Measurements from ENCODE around the gene BABAM2. TPM values are rescaled to one million over a fixed set of nuclear protein-coding genes. Genes with fewer than 3 reads are reported as not detected.

BABAM2 gene
- total RNA-seq, 1 experiment from 2014 or later: 16.3 TPM

DNA sequence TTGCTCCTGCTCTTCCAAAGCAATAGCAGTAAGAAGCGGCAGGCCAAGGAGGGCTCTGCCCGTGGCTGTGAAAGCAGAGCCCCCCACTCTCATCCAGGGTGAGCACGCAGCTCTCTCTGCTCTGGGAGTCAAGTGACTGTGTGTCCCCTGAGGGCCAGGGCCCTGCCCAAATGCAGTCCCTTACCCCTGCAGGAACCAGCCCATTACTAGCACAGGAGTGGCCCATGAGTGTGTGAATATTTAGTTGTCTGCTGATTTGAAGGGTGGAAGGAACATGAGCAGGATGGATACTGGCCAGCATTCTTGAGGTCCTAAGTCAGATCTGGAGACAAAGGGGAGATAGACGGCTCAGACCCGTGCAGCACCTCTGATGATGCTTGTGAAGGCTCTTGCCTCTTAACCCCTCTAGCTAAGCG, 432.5 kb downstream of the BABAM2 start:
- Histone ChIP-seq H4K20me1 (ENCODE audit: low read length) (no peaks in the 10 kb centered on the region), H2AFZ (ENCODE audit: low read length) (no peak overlapping the region), H3K4me1 (ENCODE audit: insufficient read depth, low read length) (peaks cover 6% of the 10 kb centered on the region; the same call in 1 of the 2 replicates), H3F3A (ENCODE audit: low read length, unreplicated experiment) (no peaks in the 10 kb centered on the region), H3K9ac (ENCODE audit: low read length) (no peak overlapping the region), H3K36me3 (ENCODE audit: low read depth, low read length) (no peaks in the 10 kb centered on the region), H3K9me2 (replicated peaks; ENCODE audit: low read length) (no peaks in the 10 kb centered on the region), H3K27ac (ENCODE audit: low read length) (no peak overlapping the region), H3K4me2 (ENCODE audit: low read length) (no peak overlapping the region), H3K4me3 (ENCODE audit: low read length) (no peak overlapping the region), H3K79me2 (ENCODE audit: low read length) (no peaks in the 10 kb centered on the region), H3K9me3 (ENCODE audit: low read length) (no peaks in the 10 kb centered on the region), H3K27me3 (ENCODE audit: low read length) (no peaks in the 10 kb centered on the region)
- intact Hi-C loops (cut with micrococcal nuclease): no loop called here
- TF ChIP-seq, protein P1, sequence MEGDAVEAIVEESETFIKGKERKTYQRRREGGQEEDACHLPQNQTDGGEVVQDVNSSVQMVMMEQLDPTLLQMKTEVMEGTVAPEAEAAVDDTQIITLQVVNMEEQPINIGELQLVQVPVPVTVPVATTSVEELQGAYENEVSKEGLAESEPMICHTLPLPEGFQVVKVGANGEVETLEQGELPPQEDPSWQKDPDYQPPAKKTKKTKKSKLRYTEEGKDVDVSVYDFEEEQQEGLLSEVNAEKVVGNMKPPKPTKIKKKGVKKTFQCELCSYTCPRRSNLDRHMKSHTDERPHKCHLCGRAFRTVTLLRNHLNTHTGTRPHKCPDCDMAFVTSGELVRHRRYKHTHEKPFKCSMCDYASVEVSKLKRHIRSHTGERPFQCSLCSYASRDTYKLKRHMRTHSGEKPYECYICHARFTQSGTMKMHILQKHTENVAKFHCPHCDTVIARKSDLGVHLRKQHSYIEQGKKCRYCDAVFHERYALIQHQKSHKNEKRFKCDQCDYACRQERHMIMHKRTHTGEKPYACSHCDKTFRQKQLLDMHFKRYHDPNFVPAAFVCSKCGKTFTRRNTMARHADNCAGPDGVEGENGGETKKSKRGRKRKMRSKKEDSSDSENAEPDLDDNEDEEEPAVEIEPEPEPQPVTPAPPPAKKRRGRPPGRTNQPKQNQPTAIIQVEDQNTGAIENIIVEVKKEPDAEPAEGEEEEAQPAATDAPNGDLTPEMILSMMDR (conservative IDR thresholded peaks at IDR 0.05; ENCODE audit: low read depth, low read length): no peak
- TF ChIP-seq EZH2phosphoT487 (IDR thresholded peaks at IDR 0.05; ENCODE audit: borderline replicate concordance, low read length) (no peak), EZH2 (IDR thresholded peaks at IDR 0.05; ENCODE audit: low read length, unreplicated experiment) (no peak)
- ATAC-seq (no peak), DNase-seq (no peak)
- CTCF ChIA-PET: no interaction called here
- POLR2A ChIA-PET (ENCODE audit: unreplicated experiment): no interaction called here
- BruUV-seq (replicated peaks): no TSS peak

DNA sequence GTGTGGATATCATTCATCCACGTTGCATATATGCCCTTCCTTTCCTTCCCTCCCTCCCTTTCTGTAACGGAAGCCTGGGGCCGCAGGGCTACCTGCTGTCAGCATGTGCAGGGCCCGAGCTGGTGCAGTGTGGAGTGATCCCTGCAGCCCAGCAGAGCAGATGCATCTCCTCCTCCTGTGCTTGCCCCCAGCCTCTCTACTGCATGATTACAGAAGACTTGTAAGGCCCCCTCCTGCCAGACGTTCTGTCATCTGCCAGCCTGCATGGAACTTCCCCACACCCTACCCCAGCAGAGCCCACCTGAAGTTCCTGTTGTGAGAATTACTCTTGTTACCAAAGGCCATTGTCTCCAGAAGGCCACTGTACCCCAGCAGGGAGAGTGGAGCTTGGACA, 434.6 kb downstream of the BABAM2 start:
- Histone ChIP-seq H3F3A (ENCODE audit: low read length, unreplicated experiment) (no peaks in the 10 kb centered on the region), H2AFZ (ENCODE audit: low read length) (no peak overlapping the region), H3K79me2 (ENCODE audit: low read length) (no peaks in the 10 kb centered on the region), H3K9me3 (ENCODE audit: low read length) (no peaks in the 10 kb centered on the region), H3K4me3 (ENCODE audit: low read length) (no peak overlapping the region), H3K4me2 (ENCODE audit: low read length) (no peak overlapping the region), H3K27ac (ENCODE audit: low read length) (no peak overlapping the region), H3K36me3 (ENCODE audit: low read depth, low read length) (no peaks in the 10 kb centered on the region), H4K20me1 (ENCODE audit: low read length) (no peaks in the 10 kb centered on the region), H3K9ac (ENCODE audit: low read length) (no peak overlapping the region), H3K9me2 (replicated peaks; ENCODE audit: low read length) (no peaks in the 10 kb centered on the region), H3K27me3 (ENCODE audit: low read length) (no peaks in the 10 kb centered on the region), H3K4me1 (ENCODE audit: insufficient read depth, low read length) (no peaks in the 10 kb centered on the region)
- no TSS peak for BruUV-seq (replicated peaks)
- CTCF ChIA-PET: no interaction called here
- no peak for ATAC-seq
- no peak for DNase-seq
- POLR2A ChIA-PET (ENCODE audit: unreplicated experiment): no interaction called here
- intact Hi-C loops (cut with micrococcal nuclease): no loop called here
- TF ChIP-seq, protein P1 (conservative IDR thresholded peaks at IDR 0.05; ENCODE audit: low read depth, low read length): no peak

DNA sequence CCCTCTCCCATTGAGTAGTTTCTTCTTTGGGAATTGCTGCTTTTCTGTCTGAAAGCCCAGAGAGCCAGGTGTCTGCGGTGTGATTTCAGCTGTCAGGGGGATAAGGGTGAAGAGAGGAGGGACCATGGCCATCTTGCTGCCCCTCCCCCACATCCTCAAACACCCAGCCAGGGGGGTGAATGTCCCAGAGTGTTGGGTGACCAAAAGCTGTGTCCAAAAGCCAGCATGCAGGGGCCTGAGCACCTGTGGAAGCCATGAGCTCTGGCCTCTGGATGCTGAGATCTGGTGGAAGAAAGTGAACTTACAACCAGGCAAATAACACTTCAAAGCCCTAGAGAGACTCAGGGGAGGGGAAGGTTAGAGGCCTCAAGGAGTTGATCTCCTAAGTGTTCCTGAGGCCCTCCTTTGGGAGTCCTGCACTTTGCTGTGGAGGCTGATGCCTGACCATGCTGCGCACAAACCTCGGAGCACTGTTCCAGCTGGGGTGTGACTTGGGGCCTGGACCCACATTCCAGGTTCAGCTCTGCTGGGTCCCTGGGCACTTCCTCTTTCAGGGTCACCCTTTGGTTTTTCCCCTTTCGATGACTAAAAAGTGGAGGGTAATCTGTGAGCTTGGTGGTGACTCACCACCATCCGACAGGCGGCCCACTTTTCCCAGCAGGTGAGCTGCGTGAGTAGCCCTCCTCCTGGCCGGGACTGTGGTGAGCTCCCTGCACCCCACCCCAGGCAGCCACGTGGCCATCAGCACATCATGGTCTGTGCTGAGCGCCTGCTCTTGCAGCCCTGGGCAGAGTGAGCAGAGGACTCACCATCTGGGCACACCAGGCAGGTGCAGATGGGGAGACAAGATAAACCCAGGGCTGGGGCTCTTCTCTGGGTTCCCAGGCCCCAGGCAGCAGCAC, 435.3 kb downstream of the BABAM2 start:
- BruUV-seq (replicated peaks): no TSS peak

More for the DNA sequence above, 435.3 kb downstream of the BABAM2 start:
- Histone ChIP-seq H3K27ac (ENCODE audit: low read length) (no peak overlapping the region), H3K4me3 (ENCODE audit: low read length) (no peak overlapping the region), H3K9ac (ENCODE audit: low read length) (no peak overlapping the region), H3K9me2 (replicated peaks; ENCODE audit: low read length) (no peaks in the 10 kb centered on the region), H3K4me1 (ENCODE audit: insufficient read depth, low read length) (no peaks in the 10 kb centered on the region), H4K20me1 (ENCODE audit: low read length) (no peaks in the 10 kb centered on the region), H3K9me3 (ENCODE audit: low read length) (no peaks in the 10 kb centered on the region), H3F3A (ENCODE audit: low read length, unreplicated experiment) (no peaks in the 10 kb centered on the region), H3K79me2 (ENCODE audit: low read length) (no peaks in the 10 kb centered on the region), H2AFZ (ENCODE audit: low read length) (no peak overlapping the region), H3K4me2 (ENCODE audit: low read length) (no peak overlapping the region), H3K36me3 (ENCODE audit: low read depth, low read length) (no peaks in the 10 kb centered on the region), H3K27me3 (ENCODE audit: low read length) (no peaks in the 10 kb centered on the region)
- no peak for TF ChIP-seq EZH2phosphoT487 (IDR thresholded peaks at IDR 0.05; ENCODE audit: borderline replicate concordance, low read length)
- TF ChIP-seq EZH2 (IDR thresholded peaks at IDR 0.05; ENCODE audit: low read length, unreplicated experiment): no peak
- TF ChIP-seq, protein P1 (conservative IDR thresholded peaks at IDR 0.05; ENCODE audit: low read depth, low read length): no peak
- DNase-seq (no peak), ATAC-seq (no peak)
- CTCF ChIA-PET: no interaction called here
- intact Hi-C loops (cut with micrococcal nuclease): no loop called here
- POLR2A ChIA-PET (ENCODE audit: unreplicated experiment): no interaction called here

Data from PC-3 (cell line).